Measurements from ENCODE around the gene LMX1A.

The LMX1A gene

GRCh38 chr1:165365341-165365740 is 8.8 kb upstream of the LMX1A start:
- no peak for DNase-seq

GRCh38 chr1:165364568-165365133 is 8.1 kb upstream of the LMX1A start:
- no peak for DNase-seq

DNA sequence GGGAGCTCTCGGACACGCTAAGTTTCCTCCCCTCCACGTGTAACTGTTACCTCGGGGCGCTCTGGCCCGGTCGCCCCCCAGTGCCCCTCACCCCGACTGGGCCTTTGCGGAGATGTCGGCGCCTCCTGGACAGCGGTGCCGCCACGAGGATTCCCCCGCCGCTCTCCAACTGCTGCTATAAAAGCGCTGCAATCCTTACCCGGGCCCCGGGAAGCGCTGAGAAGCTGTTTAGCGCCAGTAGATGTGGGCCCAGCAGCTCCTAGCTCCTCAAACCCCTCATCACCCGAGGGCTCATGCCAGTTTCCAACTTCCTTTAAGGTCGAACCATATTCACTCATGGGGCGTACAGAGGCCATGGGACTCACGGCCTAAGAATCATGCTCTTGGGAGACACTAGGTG is 361 bp upstream of the LMX1A start:
- DNase-seq, result no peak

DNA sequence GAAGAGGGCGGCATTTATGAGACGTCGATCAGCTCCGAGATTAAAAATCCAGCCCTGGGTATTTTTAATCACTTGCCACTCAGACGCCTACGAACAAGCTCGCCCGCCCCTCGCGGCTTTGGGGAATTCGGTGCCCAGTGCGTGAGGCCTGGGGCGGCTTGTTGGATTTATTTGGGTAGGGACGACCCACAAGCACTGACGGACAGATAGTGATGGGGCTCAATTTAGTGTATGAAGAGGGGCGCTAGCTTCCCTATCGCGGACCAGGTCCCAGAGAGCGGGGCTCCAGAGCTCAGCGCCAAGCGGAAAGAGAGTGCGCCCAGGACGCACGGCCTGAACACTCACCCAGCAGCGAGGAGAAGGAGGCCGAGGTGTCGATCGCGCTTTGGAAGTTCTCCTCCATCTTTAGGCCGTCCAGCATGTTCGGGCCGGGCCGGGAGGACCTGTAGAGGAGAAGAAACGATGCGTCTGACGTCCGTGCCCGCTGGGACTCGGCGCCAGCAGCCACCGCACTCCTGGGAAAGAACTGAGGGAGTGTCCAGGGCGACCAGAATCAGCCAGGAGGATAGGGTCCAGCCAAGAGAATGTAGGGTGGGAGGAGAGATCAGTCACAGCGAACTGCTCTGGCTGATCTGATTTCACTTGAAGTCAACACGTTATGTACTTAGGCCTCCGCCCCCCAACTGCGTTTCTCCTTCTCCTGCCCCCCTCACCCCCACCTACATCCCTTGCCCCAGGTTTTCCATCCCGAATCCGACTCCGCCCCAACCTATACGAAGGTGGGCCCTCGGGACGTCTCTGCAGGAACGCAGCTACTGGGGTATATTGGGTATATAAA is 1.2 kb downstream of the LMX1A start:
- no peak for DNase-seq

DNA sequence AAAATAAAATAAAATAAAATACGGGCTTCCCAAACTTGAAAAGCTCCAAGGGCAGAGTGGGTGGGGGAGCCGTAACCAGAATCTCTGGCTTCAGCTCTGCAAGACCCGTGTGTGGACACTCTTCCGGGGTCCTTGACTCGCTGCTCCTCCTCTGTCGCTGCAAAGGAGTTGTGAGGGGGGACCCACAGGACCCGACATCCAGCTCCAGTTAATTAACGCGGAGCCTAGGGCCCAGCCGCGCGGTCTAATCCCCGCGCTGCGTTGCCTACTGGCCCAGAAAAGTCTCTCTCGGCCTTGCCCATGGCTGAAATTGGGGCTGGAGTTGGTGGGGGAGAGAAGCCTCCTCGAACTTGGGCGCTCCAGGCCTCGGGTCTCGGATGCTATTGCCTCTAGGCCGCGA is 1.8 kb downstream of the LMX1A start:
- DNase-seq, result no peak

DNA sequence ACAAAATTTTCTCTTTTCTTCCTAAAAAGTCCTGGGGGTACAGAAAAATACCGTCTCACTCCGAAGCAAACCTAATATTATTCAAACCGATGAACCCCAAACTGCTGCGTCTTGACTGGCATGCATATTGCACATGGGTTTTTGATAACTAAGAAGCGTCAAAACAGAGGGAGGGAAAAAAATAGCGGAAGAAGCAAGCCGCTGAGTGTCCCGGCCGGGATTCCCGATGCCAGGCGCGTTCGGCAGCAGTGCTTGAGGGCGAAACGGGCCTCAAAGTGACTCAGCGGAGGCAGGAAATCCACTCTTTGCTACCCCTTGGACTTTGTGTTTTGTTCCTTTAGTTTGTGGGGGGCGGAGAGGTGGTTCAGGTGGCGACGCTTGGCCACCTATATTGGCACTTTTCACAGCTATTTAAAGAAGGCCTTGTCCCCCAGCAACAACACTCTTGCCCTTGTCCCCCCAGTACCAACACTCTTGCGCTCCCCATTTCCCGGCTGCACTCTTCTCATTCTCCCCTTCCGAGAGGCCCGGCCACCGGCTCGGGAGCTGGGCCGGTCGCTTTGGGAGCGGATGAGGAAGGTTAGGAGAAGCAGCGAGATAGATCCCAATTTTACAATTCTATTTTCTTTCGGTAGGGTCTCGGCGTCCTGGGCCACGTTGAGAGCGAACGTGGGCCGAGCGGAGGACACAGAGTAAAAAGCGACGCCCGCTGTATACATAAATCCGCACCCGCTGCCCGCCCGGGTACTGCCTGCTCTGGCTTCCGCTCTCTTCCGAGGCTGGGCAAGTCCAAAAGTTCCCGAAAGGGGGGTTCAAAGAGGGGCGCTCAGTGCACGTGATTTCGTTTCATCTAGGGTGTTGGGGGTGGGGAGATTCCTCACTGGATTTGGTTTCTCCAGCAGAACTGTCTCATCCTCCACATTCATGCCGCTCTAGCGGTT is 2.5 kb downstream of the LMX1A start:
- no peak for DNase-seq

DNA sequence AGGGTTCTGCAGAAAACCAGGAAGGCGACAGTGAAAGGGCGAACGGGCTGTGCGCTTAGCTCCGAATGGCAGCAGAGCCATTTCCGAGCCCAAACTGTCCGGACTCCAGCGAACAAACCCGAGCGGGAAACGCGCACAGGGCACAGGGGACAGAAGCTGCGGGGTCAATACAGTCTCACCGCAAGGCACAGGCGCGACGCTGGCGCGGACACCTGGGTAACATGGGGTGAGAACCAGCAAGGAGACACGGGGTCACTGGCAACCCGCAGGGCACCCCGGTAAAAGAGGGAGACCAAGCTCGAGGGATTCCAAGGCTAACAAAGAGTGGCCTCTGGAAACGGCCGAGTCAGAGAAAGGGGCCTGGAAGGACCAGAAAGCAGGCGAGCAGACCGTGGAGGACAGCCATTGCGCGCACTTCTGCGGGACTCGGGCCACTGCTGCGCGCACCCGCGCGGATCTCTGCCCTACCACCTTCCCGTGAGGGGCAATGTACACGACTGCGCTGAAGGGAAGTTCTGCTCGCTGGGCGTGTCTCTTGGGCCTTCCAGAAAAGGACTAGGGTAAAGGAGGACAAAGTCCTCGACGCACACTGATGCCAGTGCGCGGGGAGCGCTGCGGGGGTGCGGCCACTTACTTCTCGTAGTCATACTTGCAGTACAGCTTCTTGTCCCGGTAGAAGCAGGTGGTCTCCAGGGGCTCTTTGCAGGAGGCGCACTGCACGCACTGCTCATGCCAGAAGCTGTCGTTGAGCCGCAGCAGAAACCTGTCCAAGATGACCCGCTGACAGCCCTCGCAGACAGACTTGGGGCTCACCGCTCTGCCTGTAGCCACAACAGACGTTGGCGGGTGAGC is 3.8 kb downstream of the LMX1A start:
- DNase-seq, result no peak

DNA sequence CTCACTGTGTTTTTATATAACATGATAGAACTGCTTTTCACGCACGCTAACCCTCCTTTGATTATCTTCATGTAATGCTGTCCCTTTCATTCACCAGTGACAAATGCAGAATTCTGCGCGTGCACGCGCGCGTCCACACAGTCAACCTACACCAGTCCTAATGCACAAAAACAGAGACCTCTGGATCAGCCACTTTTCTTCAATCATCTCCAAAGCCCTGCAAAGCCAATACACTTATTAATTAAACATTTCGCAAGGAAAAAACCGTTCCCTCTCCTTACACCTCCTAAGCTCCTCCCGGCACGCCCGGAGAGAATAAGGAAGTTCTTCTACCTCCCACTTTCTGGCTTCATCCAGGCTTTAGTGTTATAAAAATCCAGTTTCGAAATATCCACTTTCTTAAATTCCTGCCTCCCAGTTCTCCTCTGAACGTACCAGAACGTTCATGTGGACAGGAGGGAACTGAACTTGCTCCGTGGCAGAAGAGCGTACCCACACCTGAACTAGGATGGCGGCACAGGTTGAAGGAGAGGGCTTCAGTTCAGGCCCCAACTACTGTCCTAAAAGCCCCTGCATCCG is 4.6 kb downstream of the LMX1A start:
- DNase-seq, result no peak

DNA sequence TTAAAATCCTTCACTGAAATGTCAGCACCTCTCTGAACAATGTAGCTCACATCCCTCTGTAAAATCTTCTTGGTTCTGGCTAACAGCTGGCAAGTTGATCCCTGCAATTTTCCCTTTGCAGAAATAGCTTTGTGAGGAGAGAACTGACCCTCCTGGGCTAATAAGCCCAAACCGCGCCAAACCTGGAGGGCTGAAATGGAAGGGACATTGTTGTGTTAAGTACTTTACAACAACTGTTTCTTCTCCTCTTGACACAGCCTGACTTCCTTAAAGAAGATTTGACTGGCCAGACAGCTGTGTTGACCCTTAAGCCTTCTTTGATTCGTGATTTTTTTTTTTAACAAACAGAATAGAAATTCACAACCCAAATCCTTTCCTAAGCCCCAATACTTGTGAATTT is 5.7 kb downstream of the LMX1A start:
- DNase-seq, result no peak

GRCh38 chr1:165345502-165345901 is 11.0 kb downstream of the LMX1A start:
- DNase-seq, result no peak

DNA sequence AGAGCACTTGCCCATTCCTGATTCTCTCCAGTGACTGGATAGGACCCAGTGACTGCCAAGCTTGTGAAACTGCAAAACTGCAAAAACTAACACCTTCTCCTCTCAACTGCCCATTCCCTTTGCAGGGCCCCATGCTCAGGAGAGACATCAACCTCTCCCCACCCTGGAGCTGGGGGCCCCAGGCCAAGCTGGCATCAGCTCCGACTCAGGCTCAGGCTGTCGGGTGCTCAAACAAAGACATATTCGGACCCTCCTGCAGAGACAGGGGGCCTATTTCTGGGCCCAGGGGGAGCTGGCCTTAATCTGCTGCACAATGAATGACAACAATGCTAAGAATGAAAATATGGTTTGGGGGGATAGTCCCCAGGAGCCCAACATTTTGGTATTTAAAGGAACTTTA is 11.8 kb downstream of the LMX1A start:
- no peak for DNase-seq

- no peak for DNase-seq
Observed at GRCh38 chr1:165344198-165344597, 12.3 kb downstream of the LMX1A start.

DNA sequence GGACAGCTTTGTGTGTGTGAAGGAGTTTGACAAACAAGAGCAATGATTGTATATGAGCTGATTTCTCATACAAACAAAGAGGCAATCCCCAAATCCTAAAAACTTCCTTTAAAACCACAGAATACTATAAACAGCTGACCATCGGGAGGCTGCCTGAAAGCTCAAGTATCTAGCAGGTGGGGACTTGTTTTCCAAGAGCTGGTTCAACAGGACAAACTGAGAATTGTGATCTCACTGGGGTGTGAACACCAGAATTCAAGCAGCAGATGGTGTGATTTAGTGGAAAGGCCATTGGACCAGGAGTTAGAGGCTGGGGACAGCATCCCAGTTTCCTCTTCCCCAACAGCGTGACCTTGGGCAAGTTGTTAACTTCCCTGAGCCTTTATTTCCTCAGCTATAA is 13.9 kb downstream of the LMX1A start:
- DNase-seq, result peak; percentile 31

- DNase-seq, result no peak
Observed at GRCh38 chr1:165342168-165342567, 14.3 kb downstream of the LMX1A start.

- DNase-seq, result no peak
Observed at GRCh38 chr1:165339164-165339563, 17.4 kb downstream of the LMX1A start.

GRCh38 chr1:165330483-165330882 is 26.0 kb downstream of the LMX1A start:
- no peak for DNase-seq

DNA sequence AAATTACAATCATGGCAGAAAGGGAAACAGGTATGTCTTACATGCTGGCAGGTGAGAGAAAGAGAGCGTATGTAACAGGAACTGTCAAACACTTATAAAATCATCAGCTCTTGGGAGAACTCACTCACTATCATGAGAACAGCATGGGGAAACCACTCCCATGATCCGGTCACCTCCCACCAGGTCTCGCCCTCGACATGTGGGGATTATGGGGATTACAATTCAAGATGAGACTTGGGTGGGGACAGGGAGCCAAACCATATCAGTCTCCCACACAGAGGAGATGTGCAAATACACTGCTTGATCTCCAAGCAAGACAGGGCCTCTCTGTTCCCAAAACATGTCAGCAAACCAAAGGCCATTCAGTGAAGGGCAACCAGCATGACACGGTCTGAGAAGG is 27.4 kb downstream of the LMX1A start:
- no peak for DNase-seq

DNA sequence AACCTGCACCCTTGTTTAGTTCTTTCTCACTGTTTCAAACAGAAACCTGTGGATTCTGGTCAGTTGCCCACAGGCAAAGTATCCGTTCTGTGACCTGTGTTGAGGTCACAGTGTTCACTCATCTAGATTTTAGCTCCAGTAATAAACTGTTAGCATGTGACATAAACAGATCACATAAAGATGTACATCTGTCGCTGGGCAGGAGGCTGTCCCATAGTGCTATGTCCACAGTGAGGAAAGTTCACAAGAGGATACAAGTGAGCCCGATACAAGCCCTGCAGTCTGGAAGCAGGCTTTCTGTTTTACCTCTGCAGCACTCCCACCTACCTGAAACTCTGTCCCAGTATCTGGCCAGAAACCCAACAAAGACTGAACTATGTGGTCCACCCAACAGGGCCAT is 28.4 kb downstream of the LMX1A start:
- DNase-seq, result no peak

DNA sequence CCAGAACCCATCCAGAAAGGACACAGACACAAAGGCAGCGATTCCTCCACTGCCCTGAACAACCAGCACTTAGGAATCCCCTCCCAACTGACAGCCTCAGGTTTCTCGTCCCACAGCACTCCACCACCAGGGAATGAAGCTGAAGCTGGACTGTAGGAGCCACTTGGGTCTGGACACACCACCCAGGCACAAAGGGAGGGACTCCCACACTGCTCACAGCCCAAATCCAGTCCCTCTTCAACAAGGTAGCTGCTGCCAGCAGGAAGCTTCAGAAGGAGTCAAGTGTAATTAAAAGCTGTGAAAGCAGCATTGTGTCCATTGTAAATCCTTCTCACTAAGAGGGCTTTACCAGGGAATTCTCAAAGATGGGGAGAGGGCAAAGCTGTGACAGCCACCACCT is 29.0 kb downstream of the LMX1A start:
- no peak for DNase-seq

DNA sequence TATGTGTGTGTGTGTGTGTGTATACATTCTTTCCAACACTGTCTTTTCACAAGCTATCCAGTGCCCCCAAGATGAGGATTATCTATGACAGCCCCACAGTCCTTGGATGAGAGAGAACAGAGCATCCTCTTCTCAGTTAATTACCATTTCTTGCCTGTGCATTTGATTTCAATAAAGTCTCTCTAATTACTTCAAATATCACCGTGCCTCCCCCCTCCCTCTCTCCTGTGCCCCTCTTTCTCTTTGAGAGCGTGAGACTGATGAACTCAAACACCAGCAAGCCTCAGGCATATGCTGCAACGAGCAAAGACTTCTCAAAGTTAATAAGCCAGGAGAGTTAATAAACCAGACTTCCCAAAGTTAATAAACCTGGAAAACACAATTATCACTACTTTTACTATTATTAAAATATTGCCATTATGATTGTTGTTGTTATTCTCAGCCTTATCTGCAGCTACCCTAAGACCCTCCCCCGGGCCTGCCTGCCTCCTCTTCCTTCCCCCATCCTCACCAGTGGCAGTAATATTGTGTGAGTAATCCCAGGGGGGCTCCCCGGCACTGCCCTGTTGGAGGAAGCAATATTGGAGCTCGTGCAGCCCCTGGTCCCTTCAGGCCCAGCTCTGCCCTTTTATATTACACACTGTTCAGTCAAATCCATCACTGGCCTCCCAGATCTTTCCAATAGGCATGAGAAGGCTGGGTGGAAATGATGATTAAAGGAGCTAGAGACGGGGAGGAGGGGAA is 30.9 kb downstream of the LMX1A start:
- no peak for DNase-seq

- no peak for DNase-seq
Observed at GRCh38 chr1:165324050-165324449, 32.5 kb downstream of the LMX1A start.

DNA sequence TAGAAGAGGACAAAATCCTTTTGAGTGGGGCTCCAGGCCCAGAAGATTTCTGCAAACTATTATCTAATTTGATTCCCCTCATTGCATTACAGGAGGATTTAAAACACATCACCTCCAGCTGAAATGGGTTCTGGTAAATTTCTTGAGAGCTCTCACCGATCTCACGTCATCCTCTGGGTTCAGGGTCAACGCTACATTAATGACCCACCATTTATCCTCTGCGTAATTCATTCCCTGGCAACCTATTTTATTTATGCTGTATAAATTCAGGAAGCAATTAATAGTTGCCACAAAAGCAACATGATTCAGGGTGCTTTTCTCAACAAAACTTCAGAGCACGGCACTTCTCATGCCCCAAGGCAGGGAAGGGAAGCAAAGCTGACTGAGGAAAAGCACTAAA is 38.9 kb downstream of the LMX1A start:
- DNase-seq, result no peak
